Left ventricle myocardium inferior (tissue), 1 donor: ENCODE data around the gene TLR8. TPM values are rescaled to one million over a fixed set of nuclear protein-coding genes. Genes with fewer than 3 reads are reported as not detected.
A peak's percentile ranks its signal among the peaks of the same experiment; 100 is the strongest.

ENCODE experiments used
- DNase-seq: peaks from one replicate; pipeline ENCODE4 v3.0.0-alpha.2; 2020
- H3K27ac ChIP-seq: fragments of 200-600 bp; replicated peaks from 2 replicates; pipeline ENCODE4 v1.8.0; 2021
- H3K27me3 ChIP-seq: fragments of 200-600 bp; 2 replicates; pipeline ENCODE4 v1.8.0; 2021; ENCODE audit warnings: low read depth
- H3K36me3 ChIP-seq: fragments of 200-600 bp; 2 replicates; pipeline ENCODE4 v1.8.0; 2021
- H3K4me1 ChIP-seq: fragments of 200-600 bp; 2 replicates; pipeline ENCODE4 v1.8.0; 2021
- H3K4me3 ChIP-seq: fragments of 200-600 bp; 2 replicates; pipeline ENCODE4 v1.8.0; 2021; ENCODE audit warnings: mild to moderate bottlenecking, moderate library complexity
- H3K9me3 ChIP-seq: fragments of 200-600 bp; replicated peaks from 2 replicates; pipeline ENCODE4 v1.8.0; 2021
- CTCF ChIP-seq: fragments of 200-600 bp; IDR thresholded peaks from 2 replicates; pipeline ENCODE4 v1.8.0; 2021; ENCODE audit warnings: antibody characterized with exemption, mild to moderate bottlenecking, borderline replicate concordance
- intact Hi-C: fragments of 100-400 bp; cut with micrococcal nuclease; formaldehyde crosslinking; loops from one replicate; pipeline ENCODE4 v1.11.0; 2022
- total RNA-seq: library from RNA; stranded (reverse); fragmentation: NEBNext Ultra II Directional; extraction: Animal tissue kit (Norgen Biotek cat#: 25700); gene quantifications from one replicate; pipeline ENCODE4 v1.2.1, GENCODE V29; 2021
- donor health status: DM: no; HTN: yes; CAD: no; lungs with severe emphysema.

The TLR8 gene
- total RNA-seq, 1 donor from 2014 or later: 0.85 TPM

- no peaks in the 10 kb centered on the region for H3K4me1 ChIP-seq
- no peaks in the 10 kb centered on the region for H3K36me3 ChIP-seq
- DNase-seq: no peak
- no peaks in the 10 kb centered on the region for H3K9me3 ChIP-seq
- no peak for TF ChIP-seq CTCF
- H3K4me3 ChIP-seq: no peak overlapping the region
- intact Hi-C loops: no loop called here
- no peaks in the 10 kb centered on the region for H3K27me3 ChIP-seq
- no peak overlapping the region for H3K27ac ChIP-seq
These were observed 8.3 kb upstream of the TLR8 start for GRCh38 chrX:12898073-12898472.

GRCh38 chrX:12899506-12899905, 6.9 kb upstream of the TLR8 start:
- Histone ChIP-seq H3K4me1 (no peaks in the 10 kb centered on the region), H3K36me3 (no peaks in the 10 kb centered on the region), H3K9me3 (no peaks in the 10 kb centered on the region), H3K27ac (no peak overlapping the region), H3K27me3 (no peaks in the 10 kb centered on the region), H3K4me3 (no peak overlapping the region)
- intact Hi-C loops: no loop called here
- no peak for DNase-seq
- TF ChIP-seq CTCF: no peak

- peak; percentile 62 for TF ChIP-seq CTCF
- no peaks in the 10 kb centered on the region for H3K4me1 ChIP-seq
- H3K9me3 ChIP-seq: no peaks in the 10 kb centered on the region
- H3K4me3 ChIP-seq: no peak overlapping the region
- DNase-seq: peak; percentile 31
- intact Hi-C loops: no loop called here
- no peaks in the 10 kb centered on the region for H3K36me3 ChIP-seq
- no peaks in the 10 kb centered on the region for H3K27me3 ChIP-seq
- no peak overlapping the region for H3K27ac ChIP-seq
These were observed 4.9 kb upstream of the TLR8 start for GRCh38 chrX:12901486-12901885.

GRCh38 chrX:12903646-12904045, 2.8 kb upstream of the TLR8 start:
- no peak overlapping the region for H3K27ac ChIP-seq
- no peaks in the 10 kb centered on the region for H3K27me3 ChIP-seq

GRCh38 chrX:12910423-12911121, 4.2 kb downstream of the TLR8 start:
- no peak for TF ChIP-seq CTCF
- H3K4me3 ChIP-seq: no peak overlapping the region
- no peaks in the 10 kb centered on the region for H3K27me3 ChIP-seq
- no peaks in the 10 kb centered on the region for H3K4me1 ChIP-seq
- no peak for DNase-seq
- no peaks in the 10 kb centered on the region for H3K36me3 ChIP-seq
- H3K9me3 ChIP-seq: no peaks in the 10 kb centered on the region
- no peak overlapping the region for H3K27ac ChIP-seq
- intact Hi-C loops: no loop called here

More at GRCh38 chrX:12903646-12904045, 2.8 kb upstream of the TLR8 start:
- no peaks in the 10 kb centered on the region for H3K36me3 ChIP-seq
- no peaks in the 10 kb centered on the region for H3K9me3 ChIP-seq
- no peaks in the 10 kb centered on the region for H3K4me1 ChIP-seq
- no peak overlapping the region for H3K4me3 ChIP-seq
- no peak for DNase-seq
- intact Hi-C loops: no loop called here
- no peak for TF ChIP-seq CTCF
